Activated T-helper 1 cell treated with Interleukin-2 at 50 U/mL for 16 hours (primary cell): ENCODE measurements around the gene GPATCH4.

Experiments used
- DNase-seq: peaks from one replicate; pipeline ENCODE4 v3.0.0-alpha.2; 2020; ENCODE audit warnings: low read depth

The GPATCH4 gene

GRCh38 chr1:156547434-156547833 lies 53.8 kb downstream of the GPATCH4 start:
- DNase-seq, result no peak

GRCh38 chr1:156546267-156546666 lies 55.0 kb downstream of the GPATCH4 start:
- no peak for DNase-seq

GRCh38 chr1:156544592-156545102 lies 56.6 kb downstream of the GPATCH4 start:
- DNase-seq, result no peak
